ENCODE data around the gene UBE4A.

DNA sequence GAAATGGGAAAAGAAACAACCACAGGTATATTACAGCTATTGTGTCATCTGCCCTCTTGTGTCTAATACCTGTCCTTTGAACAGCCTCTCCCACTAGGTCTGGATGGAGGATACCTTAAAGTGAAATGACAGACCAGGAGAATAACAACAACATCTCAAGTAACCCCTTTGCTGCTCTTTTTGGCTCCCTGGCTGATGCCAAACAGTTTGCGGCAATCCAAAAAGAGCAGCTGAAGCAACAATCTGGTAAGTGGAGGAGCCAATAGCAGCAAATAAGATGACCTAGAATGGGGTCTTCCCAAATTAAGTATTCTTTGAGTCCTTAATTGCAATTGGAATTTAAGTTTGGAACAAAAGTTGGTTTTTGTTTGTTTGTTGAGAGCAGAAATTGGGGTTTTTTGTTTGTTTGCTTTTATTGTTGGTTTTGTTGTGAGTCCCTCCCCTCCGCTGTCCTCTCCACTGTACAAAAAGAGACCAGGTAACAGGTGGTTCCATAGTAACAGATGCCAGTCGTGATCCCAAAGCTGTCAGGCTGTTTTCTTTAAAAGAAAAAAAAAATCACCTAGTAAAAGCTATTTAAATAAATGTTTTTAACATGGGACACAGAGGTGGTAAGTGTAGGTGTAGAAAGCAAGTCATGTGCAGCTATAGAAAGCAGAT, 5.7 kb downstream of the UBE4A start:
- TF ChIP-seq, protein P1, sequence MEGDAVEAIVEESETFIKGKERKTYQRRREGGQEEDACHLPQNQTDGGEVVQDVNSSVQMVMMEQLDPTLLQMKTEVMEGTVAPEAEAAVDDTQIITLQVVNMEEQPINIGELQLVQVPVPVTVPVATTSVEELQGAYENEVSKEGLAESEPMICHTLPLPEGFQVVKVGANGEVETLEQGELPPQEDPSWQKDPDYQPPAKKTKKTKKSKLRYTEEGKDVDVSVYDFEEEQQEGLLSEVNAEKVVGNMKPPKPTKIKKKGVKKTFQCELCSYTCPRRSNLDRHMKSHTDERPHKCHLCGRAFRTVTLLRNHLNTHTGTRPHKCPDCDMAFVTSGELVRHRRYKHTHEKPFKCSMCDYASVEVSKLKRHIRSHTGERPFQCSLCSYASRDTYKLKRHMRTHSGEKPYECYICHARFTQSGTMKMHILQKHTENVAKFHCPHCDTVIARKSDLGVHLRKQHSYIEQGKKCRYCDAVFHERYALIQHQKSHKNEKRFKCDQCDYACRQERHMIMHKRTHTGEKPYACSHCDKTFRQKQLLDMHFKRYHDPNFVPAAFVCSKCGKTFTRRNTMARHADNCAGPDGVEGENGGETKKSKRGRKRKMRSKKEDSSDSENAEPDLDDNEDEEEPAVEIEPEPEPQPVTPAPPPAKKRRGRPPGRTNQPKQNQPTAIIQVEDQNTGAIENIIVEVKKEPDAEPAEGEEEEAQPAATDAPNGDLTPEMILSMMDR (conservative IDR thresholded peaks at IDR 0.05; ENCODE audit: low read depth, low read length): no peak
- no peak for TF ChIP-seq EZH2 (IDR thresholded peaks at IDR 0.05; ENCODE audit: borderline replicate concordance, low read depth, low read length, poor library complexity, severe bottlenecking)

All from A673 (cell line).